ENCODE measurements around the gene TBC1D24.

The TBC1D24 gene

GRCh38 chr16:2466667-2467527, 8.0 kb upstream of the TBC1D24 start:
- Histone ChIP-seq H3K4me2 (ENCODE audit: low read length, poor library complexity, severe bottlenecking) (peak overlapping the region; percentile 97), H2AK5ac (ENCODE audit: low read length, severe bottlenecking) (no peak overlapping the region), H4K91ac (ENCODE audit: low read length) (no peak overlapping the region), H3K27me3 (ENCODE audit: control insufficient read depth in 1 of 2, insufficient read depth in 1 of 2, low read length in 2 of 2) (peaks cover 19 to 21% of the 10 kb centered on the region in 2 experiments), H3K18ac (ENCODE audit: low read depth in 1 of 2, low read length in 2 of 2) (peak overlapping the region in 1 of 2 experiments; percentile 28), H3K4me3 (ENCODE audit: insufficient read depth in 1 of 2, low read depth in 1 of 2, low read length in 2 of 2) (peak overlapping the region in 1 of 2 experiments; percentile 74), H3K14ac (ENCODE audit: low read length in 2 of 2) (no peak overlapping the region), H4K8ac (ENCODE audit: low read length) (peak overlapping the region; percentile 46), H2AFZ (ENCODE audit: low read depth, low read length) (peak overlapping the region; percentile 36), H3K23ac (ENCODE audit: low read length in 2 of 2) (peak overlapping the region in 1 of 2 experiments; percentile 26), H2BK12ac (ENCODE audit: low read length in 2 of 2) (peak overlapping the region in 1 of 2 experiments; percentile 24), H3K36me3 (ENCODE audit: control insufficient read depth in 1 of 2, insufficient read depth in 2 of 2, low read depth in 1 of 2, low read length in 2 of 2) (peaks cover 0 to 6% of the 10 kb centered on the region in 2 experiments), H3K79me1 (replicated peaks; ENCODE audit: low read length, poor library complexity, severe bottlenecking) (no peaks in the 10 kb centered on the region), H2BK120ac (ENCODE audit: low read depth, low read length) (no peak overlapping the region), H2BK5ac (ENCODE audit: low read depth, low read length, poor library complexity, severe bottlenecking) (no peak overlapping the region), H3K4me1 (ENCODE audit: control insufficient read depth, insufficient read depth, low read depth, low read length) (peaks cover 40% of the 10 kb centered on the region), H3K4ac (ENCODE audit: low read depth in 1 of 2, low read length in 2 of 2) (peak overlapping the region in 1 of 2 experiments; percentile 32), H3K27ac (ENCODE audit: low read length, poor library complexity, severe bottlenecking) (no peak overlapping the region), H2BK15ac (ENCODE audit: low read depth, poor library complexity, severe bottlenecking) (no peak overlapping the region), H3K9ac (ENCODE audit: low read length) (peak overlapping the region; percentile 77), H3K9me3 (ENCODE audit: control insufficient read depth, low read length) (no peaks in the 10 kb centered on the region)
- no peak for DNase-seq
- 89% methylated on average over 29 of the region's 29 CpGs for WGBS

GRCh38 chr16:2467528-2468232, 7.2 kb upstream of the TBC1D24 start:
- Histone ChIP-seq H3K27ac (ENCODE audit: low read length, poor library complexity, severe bottlenecking) (no peak overlapping the region), H3K18ac (ENCODE audit: low read depth in 1 of 2, low read length in 2 of 2) (peak overlapping the region; percentile 91 to 96), H2AK5ac (ENCODE audit: low read length, severe bottlenecking) (no peak overlapping the region), H2AFZ (ENCODE audit: low read depth, low read length) (peak overlapping the region; percentile 86), H2BK120ac (ENCODE audit: low read depth, low read length) (peak overlapping the region; percentile 27), H3K36me3 (ENCODE audit: control insufficient read depth in 1 of 2, insufficient read depth in 2 of 2, low read depth in 1 of 2, low read length in 2 of 2) (peaks cover 0 to 9% of the 10 kb centered on the region in 2 experiments), H3K14ac (ENCODE audit: low read length in 2 of 2) (peak overlapping the region in 1 of 2 experiments; percentile 78), H3K4me1 (ENCODE audit: control insufficient read depth, insufficient read depth, low read depth, low read length) (peaks cover 41% of the 10 kb centered on the region), H3K27me3 (ENCODE audit: control insufficient read depth in 1 of 2, insufficient read depth in 1 of 2, low read length in 2 of 2) (peaks cover 23 to 29% of the 10 kb centered on the region in 2 experiments), H3K79me1 (replicated peaks; ENCODE audit: low read length, poor library complexity, severe bottlenecking) (peaks cover 2% of the 10 kb centered on the region), H2BK15ac (ENCODE audit: low read depth, poor library complexity, severe bottlenecking) (peak overlapping the region; percentile 73), H3K9ac (ENCODE audit: low read length) (peak overlapping the region; percentile 77), H3K23ac (ENCODE audit: low read length in 2 of 2) (peak overlapping the region in 1 of 2 experiments; percentile 77), H2BK5ac (ENCODE audit: low read depth, low read length, poor library complexity, severe bottlenecking) (no peak overlapping the region), H3K4ac (ENCODE audit: low read depth in 1 of 2, low read length in 2 of 2) (peak overlapping the region; percentile 42 to 86), H3K4me3 (ENCODE audit: insufficient read depth in 1 of 2, low read depth in 1 of 2, low read length in 2 of 2) (peak overlapping the region; percentile 56 to 74), H4K91ac (ENCODE audit: low read length) (peak overlapping the region; percentile 90), H2BK12ac (ENCODE audit: low read length in 2 of 2) (peak overlapping the region in 1 of 2 experiments; percentile 87), H4K8ac (ENCODE audit: low read length) (peak overlapping the region; percentile 94), H3K4me2 (ENCODE audit: low read length, poor library complexity, severe bottlenecking) (peak overlapping the region; percentile 97), H3K9me3 (ENCODE audit: control insufficient read depth, low read length) (no peaks in the 10 kb centered on the region)
- WGBS = under 1% methylated on average over 64 of the region's 80 CpGs
- peak; percentile 70 for DNase-seq

GRCh38 chr16:2468233-2468724, 6.6 kb upstream of the TBC1D24 start:
- H2BK15ac ChIP-seq (ENCODE audit: low read depth, poor library complexity, severe bottlenecking) = peak overlapping the region; percentile 34
- WGBS = under 1% methylated on average over 31 of the region's 38 CpGs
- peak overlapping the region; percentile 56 to 74 for H3K4me3 ChIP-seq (ENCODE audit: insufficient read depth in 1 of 2, low read depth in 1 of 2, low read length in 2 of 2)
- peak overlapping the region in 1 of 2 experiments; percentile 87 for H3K23ac ChIP-seq (ENCODE audit: low read length in 2 of 2)
- no peak overlapping the region for H2AK5ac ChIP-seq (ENCODE audit: low read length, severe bottlenecking)
- H3K4ac ChIP-seq (ENCODE audit: low read depth in 1 of 2, low read length in 2 of 2) = peak overlapping the region in 1 of 2 experiments; percentile 86
- H3K27me3 ChIP-seq (ENCODE audit: control insufficient read depth in 1 of 2, insufficient read depth in 1 of 2, low read length in 2 of 2) = peaks cover 23 to 35% of the 10 kb centered on the region in 2 experiments
- peak overlapping the region; percentile 97 for H3K4me2 ChIP-seq (ENCODE audit: low read length, poor library complexity, severe bottlenecking)
- peak; percentile 55 for DNase-seq
- H3K27ac ChIP-seq (ENCODE audit: low read length, poor library complexity, severe bottlenecking) = no peak overlapping the region
- H4K91ac ChIP-seq (ENCODE audit: low read length) = peak overlapping the region; percentile 90
- peak overlapping the region; percentile 94 for H4K8ac ChIP-seq (ENCODE audit: low read length)
- peaks cover 47% of the 10 kb centered on the region for H3K4me1 ChIP-seq (ENCODE audit: control insufficient read depth, insufficient read depth, low read depth, low read length)
- H2BK120ac ChIP-seq (ENCODE audit: low read depth, low read length) = peak overlapping the region; percentile 27
- peak overlapping the region; percentile 8 for H2BK5ac ChIP-seq (ENCODE audit: low read depth, low read length, poor library complexity, severe bottlenecking)
- H3K14ac ChIP-seq (ENCODE audit: low read length in 2 of 2) = peak overlapping the region in 1 of 2 experiments; percentile 78
- peak overlapping the region; percentile 86 for H2AFZ ChIP-seq (ENCODE audit: low read depth, low read length)
- H3K9ac ChIP-seq (ENCODE audit: low read length) = peak overlapping the region; percentile 77
- H3K18ac ChIP-seq (ENCODE audit: low read depth in 1 of 2, low read length in 2 of 2) = peak overlapping the region; percentile 91 to 96
- H2BK12ac ChIP-seq (ENCODE audit: low read length in 2 of 2) = peak overlapping the region in 1 of 2 experiments; percentile 55
- no peaks in the 10 kb centered on the region for H3K9me3 ChIP-seq (ENCODE audit: control insufficient read depth, low read length)
- peaks cover 0 to 9% of the 10 kb centered on the region in 2 experiments for H3K36me3 ChIP-seq (ENCODE audit: control insufficient read depth in 1 of 2, insufficient read depth in 2 of 2, low read depth in 1 of 2, low read length in 2 of 2)
- H3K79me1 ChIP-seq (replicated peaks; ENCODE audit: low read length, poor library complexity, severe bottlenecking) = peaks cover 2% of the 10 kb centered on the region
